GM18508 (cell line): ENCODE data around the gene ARID5B.

Experiments
- ATAC-seq: cut with Tn5 transposase; IDR thresholded peaks from one replicate; pipeline ENCODE4 v1.9.1; 2021; ENCODE audit warnings: moderate number of reproducible peaks; ENCODE audit not compliant: insufficient read depth, unreplicated experiment

The ARID5B gene

DNA sequence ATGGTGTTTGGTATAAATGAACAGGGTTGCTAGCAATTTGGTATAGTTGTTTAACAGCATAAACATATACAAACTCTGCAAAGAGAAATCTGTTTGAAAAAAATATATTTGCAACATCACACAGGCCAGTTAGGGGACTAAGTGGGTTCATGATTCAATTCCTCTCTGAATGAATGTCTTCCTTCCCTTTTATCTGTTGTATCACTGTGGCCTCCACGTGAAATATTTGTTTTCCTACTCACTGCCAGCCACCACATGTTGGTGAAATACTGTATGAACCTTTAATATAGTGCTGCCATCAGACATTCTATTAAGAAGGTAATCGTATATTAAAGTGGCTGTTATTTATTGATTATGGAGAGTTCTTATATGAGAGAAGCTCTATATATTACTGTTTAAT, 157.0 kb downstream of the ARID5B start:
- no peak for ATAC-seq

DNA sequence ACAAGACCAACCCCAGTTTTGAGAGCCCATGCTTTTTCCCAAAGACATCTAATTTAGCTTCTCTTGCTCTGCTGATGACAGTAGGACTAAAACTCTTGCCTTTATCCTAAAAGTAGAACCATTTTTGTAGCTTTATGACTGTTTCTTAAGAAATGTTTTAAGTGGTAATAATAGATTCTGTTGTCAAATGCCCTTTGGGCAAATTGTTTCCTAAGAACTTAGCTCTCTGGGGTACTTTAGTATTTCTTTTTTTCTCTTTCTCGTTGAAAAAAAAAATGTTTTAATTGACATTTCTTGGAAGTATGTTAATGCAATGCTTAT, 157.4 kb downstream of the ARID5B start:
- no peak for ATAC-seq

- ATAC-seq = no peak
Measured at GRCh38 chr10:62059217-62059920, 157.9 kb downstream of the ARID5B start.

GRCh38 chr10:62062028-62062427, 160.5 kb downstream of the ARID5B start:
- no peak for ATAC-seq

DNA sequence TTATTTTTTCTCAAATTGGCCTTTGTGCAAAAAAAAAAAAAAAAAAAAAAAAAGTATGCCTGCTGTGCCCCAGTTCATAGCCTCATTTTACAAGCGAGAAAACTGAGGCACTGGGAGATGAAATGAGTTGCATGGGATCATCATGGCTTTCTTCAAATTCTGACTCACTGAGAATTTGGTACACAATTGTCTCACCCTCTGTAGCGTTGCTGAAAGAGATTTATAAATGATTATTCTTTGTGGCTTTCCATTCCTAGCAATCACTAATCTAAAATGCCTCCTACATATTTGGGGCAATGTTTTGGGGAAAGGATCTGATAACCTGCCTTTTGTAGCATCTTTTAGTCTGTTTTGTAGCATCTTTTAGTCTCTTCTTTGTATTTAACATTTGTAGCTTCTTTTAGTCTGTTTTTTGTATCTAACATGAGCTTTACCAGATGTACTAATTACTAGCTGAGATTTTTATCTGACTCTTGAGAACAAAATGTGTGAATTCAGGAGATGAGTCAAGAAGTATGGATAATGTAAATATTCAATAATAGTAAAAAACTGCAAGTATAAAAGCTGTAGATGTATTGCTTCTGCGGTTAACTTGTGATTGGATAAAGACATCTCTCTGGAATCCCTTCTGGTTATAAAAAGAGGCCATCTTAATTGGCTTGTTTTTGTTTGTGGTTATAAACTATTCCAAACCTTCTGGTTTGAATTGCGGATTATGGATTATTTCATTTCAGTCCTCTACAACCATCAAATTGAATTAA, 161.4 kb downstream of the ARID5B start:
- ATAC-seq = no peak

- no peak for ATAC-seq
Measured at GRCh38 chr10:62063795-62064472, 162.4 kb downstream of the ARID5B start.

GRCh38 chr10:62067560-62067959, 166.1 kb downstream of the ARID5B start:
- no peak for ATAC-seq

- no peak for ATAC-seq
Measured at GRCh38 chr10:62068464-62068863, 167.0 kb downstream of the ARID5B start.

- ATAC-seq = no peak
Measured at GRCh38 chr10:62069452-62070178, 168.1 kb downstream of the ARID5B start.

DNA sequence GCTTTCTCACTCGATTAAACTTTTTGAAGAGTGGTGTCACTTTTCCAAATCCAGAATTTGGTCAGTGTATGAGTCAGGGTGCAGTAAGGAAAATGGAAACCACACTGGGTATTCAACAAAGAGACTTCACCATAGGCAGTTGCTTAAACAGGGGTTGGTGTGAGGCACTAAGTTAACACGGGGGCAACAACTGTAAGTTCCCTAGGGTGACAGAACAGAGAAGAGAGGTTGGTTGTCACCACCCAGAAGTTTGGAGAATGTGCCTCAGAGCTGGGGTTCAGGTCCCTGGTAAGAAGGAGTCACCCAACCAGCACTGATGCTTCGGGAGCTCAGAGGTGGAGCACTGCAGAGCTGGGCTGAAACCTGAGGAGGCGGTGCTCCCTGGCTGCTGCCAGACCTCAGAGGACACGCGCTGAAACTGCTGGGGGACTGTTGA, 170.4 kb downstream of the ARID5B start:
- no peak for ATAC-seq

DNA sequence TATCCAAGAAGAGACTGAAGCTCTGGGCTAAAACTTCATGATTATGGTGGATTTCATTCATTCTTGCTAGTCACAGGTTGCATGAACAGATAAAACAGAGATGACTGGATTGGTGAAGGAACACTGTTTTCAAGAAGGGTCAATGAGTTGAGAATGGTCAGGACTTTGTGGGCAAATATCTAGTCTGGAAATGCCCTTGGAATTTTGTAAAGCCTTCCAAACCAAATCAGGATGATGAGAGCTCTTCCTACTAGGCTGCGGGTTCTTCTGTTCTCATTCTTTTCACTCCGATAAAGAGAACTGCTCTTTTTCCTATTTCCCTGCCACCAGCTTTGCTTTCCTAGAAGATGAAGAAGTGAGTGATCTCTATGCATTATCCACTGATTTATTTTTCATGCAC, 171.4 kb downstream of the ARID5B start:
- no peak for ATAC-seq

- no peak for ATAC-seq
Measured at GRCh38 chr10:62073429-62073828, 171.9 kb downstream of the ARID5B start.

DNA sequence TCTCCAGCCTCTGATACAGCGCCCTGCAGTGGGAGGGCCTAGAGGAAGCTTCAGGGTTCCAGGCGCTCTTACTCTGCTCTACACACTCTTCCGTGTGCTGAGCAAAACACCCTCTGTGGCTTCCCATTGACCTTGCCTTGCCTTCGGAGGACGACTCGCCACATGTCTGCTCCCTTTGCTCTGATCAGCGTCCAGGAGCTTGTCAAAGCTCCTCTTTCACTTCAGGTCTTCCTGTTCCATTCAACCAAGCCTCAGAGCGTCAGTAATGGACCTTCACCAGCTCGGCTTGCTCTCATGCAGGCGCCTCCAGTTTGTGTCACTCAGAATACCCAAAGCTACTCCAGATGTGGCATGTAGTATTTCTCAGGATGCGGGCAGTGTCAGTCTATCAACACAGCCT, 173.9 kb downstream of the ARID5B start:
- no peak for ATAC-seq

GRCh38 chr10:62075912-62076311, 174.4 kb downstream of the ARID5B start:
- no peak for ATAC-seq

GRCh38 chr10:62076891-62077290, 175.4 kb downstream of the ARID5B start:
- no peak for ATAC-seq

DNA sequence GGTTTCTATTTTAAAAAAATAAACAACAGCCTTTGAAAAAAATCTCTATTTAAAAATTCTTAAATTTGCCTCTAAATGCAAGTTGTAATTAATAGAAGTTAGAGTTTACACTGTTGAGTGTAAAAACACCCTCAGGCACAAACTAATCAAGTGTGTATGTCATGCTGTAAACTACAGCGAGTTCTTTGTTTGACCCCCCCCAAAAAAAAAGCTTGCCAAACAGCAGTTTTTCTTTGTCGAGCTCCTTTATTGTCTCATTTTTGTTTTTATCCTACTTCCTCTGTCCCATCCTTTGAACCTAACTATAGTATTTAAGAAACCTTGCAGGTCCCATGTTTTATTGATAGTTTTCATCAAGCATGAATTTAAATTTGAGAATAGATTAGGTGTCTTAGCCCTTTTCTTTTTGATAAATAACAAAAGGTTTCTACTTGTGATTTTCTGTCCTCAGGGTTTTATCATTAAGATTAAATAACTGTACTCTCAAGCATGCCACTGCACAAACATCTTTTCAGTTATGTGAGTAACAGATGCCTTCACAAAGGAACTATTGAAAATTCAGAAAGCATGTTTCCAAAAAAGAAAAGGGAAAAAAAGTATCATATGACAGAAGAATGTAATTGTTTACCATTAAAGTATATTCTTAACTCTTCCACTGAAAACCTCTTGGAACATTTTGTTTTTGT, 176.0 kb downstream of the ARID5B start:
- no peak for ATAC-seq

DNA sequence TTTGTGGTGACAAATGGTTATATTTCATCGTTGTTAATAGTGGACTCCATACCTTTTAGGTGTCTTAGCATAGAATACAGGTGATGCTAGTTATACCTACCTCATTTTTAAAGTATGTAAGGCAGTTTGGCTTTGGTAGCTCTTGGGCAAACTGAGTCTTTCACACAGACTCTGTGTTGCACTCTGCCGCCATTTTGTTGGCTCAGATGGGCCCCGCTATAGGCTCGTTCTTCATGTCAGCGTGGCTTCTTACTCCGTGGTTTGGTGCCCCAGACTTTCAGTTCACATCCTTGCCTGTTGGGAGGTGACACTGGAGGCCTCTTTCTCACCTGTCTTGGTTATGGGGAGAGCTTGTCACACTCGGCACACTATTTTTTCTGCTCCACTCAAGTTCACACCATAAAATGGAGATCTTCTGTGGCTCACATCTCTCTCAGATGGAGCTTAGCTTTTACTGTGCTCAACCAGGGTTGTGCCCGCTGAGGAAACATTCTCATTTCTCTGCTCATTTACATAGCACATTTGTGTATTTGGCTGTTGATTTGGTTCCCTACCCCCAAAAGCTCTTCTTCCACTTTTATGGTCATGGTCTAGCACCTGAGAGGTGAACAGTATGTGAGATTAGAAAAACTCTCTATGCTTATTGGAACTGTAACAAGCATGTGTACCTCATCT, 178.5 kb downstream of the ARID5B start:
- ATAC-seq = peak; percentile 71

DNA sequence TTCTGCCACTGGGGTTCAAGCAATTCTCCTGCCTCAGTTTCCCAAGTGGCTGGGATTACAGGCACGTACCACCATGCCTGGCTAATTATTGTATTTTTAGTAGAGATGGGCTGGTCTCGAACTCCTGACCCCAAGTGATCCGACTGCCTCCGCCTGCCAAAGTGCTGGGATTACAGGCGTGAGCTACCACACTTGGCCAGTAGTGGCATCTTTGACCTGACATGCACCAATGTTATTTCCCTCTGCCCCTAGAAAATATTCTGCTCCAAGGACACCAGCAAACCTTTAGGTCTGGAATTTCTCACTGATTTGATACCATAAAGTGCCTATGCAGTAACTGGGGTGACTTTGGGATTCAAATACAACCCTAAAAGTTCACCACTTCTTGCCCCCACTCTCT, 179.4 kb downstream of the ARID5B start:
- ATAC-seq = no peak

DNA sequence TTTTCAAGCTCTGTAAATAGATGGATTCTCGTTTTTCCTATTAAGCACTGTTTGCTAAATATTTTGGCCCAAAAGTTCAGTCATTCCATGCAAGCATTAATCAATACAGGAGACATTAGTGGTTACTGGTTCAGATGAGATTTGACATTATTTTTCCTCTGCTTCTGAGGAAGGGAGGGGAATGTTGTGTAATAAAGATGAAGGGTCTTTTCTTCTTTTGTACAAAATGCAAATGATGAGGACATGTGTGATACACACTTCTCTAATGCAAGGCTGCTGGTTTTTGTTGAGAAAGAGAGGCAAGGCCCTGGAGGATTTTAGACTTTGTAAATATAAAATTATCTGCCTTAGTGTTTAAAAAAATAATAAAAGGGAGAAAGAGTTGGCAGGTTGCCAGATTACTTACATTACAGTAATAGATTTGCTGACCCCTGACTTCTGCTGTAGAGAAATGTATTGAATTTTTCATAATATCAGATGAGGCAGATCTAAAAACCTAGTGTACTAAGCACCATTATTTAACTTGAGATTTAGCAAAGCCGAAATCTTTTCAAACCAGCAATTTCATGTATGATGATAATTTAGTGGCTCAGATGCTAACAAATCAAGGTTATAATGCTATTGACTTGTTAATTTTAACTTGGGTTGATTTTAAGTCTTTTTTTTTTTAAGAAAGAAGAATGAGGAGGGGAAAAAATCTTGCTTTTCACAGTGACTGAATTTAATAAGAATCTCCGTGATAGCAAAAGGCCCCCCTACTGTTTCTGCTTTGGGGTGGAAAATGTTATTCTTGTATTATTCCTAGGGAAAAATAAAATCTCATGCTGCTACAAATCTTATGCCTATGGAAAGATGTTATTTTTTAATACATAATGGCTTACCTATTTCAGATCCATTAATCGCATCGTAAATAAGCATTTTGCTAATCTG, 180.1 kb downstream of the ARID5B start:
- ATAC-seq = no peak
